GM18517 (cell line): Measurements from ENCODE around the gene PIMREG.

Experiments
- ATAC-seq: cut with Tn5 transposase; IDR thresholded peaks from one replicate; pipeline ENCODE4 v1.9.1; 2021; ENCODE audit warnings: mild to moderate bottlenecking, moderate library complexity; ENCODE audit not compliant: unreplicated experiment

The PIMREG gene

DNA sequence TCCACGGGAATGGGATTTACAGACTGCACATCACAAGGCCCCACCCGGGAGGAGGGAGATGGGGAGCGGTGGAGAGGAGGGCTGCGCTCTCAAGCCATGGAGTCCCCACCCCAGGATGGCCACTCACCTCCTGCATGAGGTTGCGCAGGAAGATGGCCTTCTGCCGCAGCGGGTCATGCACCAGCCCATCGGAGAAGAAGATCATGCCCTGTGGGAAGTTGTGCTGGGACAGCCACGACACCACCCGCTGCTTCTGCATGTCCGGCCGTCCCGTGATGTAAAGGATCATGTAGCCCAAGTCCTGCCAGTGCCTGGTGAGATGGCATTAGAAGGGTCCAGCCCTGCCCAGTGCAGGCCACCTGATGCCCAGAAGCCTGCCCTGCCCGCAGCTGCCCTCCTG is 17.0 kb downstream of the PIMREG start:
- no peak for ATAC-seq

DNA sequence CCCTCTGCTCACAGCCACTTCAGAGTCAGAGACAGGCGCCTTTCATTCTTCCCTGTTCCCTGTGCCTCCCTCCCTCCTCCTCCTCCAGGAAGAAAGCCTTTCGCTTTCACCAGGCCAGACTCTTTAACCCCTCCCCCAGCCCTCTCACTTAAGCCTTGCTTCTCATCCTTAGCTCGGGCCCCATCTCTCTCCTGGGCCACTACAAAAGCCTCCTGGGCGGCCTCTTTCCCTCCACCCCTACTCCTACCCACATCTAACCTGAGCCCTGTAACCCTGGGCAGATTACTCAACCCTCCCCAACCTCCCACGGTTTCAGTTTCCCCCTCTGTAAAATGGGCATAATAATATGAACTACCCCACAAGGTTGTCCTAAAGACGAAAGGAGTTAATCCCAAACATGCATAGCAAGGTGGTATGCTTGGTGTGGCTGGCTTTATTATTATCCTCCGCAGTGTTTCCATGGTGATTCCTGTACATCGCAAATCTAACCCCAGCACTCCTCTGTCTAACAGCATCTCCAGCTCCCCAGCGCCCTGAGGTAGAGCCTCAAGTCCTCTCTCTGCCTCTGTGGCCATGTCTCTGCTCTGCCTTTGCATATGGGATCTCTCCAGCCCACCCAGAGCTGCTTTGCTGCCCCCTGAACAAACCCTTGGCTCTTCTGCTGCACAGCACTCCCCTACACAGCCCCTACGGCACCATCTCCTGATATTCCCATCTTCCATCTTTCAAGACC is 17.7 kb downstream of the PIMREG start:
- no peak for ATAC-seq

GRCh38 chr17:6462692-6463091 is 18.4 kb downstream of the PIMREG start:
- no peak for ATAC-seq

GRCh38 chr17:6463616-6464445 is 19.6 kb downstream of the PIMREG start:
- ATAC-seq = no peak

DNA sequence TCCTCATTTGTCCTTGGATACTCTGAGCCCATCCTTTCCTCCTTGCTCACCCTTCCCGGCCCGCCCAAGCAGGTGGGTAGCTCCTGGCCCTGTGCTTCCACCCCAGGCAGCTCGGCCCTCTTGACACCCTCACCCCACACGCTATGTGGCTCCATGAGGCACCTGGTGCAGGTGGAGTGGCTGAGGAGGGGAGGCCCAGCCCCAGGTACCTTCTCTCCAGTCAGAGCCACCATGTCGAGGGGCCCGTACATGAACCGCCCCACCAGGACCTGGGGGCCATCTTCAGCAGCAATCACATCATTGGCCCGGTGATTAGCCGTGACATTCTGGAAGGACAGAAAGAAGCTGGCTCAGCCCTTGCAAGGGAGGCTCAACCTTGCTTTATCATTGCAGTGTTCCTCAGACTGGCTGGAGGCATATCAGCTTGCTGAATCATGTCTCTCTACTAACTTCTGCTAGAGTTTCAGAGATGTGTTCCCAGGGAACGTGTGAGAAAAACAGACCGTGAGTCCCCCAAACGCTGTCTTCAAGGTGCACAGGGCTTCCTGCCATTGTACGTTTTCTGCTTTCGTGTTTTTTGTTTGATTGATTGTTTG is 20.3 kb downstream of the PIMREG start:
- no peak for ATAC-seq

- ATAC-seq = no peak
Measured at GRCh38 chr17:6465206-6466003, 21.1 kb downstream of the PIMREG start.

DNA sequence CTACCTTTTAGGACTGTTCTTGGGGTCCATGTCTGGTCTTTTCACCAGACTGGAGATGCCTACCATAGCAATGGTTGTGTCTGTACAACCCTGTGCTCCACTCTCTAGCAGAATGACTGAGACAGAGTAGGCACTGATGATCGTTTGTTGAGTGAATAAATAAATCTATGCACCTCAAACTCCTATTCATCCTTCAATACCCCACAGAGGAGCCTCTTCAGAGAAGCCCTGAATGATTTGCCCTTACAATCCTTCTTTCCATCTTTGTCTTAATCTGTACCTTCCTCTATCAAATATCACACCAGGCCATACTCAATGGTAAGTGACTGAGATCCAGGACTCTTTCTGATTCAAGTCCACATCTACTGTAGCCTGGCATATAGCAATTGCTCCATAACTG is 23.3 kb downstream of the PIMREG start:
- ATAC-seq = no peak

DNA sequence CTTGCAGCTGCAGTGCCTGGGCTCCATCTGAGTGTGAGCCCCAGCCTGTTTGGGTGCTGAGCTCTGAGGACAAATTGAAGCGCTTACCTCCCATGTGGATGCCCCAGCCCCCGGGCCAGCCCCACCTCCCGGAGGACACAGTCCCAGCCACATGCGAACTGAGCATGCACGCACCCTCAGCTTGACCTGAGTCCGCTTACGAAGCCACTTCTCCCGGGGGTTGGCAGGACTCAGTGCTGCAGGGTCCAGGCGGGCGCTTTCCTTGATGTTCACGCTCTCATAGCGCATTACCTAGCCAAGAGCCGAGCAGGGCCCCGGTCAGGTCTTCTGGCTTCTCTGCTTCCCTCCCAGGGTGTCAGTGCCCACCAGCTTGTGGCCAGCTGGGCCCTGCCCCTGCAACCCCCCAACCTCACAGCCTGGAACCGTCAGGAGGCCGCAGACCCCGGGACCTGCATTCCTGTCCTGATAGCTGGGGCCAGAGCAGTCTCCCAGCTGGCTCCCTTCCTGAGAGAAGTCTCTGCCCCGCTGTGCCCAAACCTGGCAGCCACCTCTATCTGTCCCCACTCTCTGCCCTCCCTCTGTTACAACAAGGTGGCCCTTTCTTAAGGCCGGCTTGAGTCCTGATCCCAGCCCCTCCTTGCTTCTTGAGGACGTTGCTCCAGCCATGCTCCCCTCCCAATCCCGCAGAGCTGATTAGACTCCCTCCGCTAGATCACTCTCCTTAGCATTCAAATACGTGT is 24.0 kb downstream of the PIMREG start:
- ATAC-seq = no peak

DNA sequence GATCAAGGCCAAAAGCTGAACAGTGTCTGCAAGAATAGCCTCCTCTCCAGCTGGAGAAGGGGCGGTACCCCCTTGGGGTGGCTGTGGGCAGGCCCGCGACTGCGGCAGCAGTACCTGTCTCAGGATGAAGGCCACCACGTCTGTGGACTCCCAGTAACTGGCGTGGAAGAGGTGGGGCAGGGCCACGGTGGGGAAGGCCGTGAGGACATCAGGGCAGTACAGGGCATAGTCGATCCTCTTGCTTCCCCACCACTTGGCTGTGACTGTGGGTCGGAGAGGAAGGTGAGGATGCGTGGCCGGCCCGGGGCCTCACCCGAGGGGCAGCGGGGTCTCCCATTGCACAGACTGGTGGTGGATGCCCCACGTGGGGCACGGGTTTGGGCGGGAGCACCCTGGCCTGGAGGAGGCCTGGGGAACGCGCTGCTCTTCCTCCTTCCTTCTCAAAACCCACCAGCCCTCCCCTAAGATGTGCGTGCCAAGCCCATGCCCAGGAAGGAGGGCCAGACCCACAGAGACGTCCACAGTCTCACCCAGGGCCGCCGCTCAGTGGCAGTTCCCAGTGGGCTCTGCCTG is 26.0 kb downstream of the PIMREG start:
- no peak for ATAC-seq

DNA sequence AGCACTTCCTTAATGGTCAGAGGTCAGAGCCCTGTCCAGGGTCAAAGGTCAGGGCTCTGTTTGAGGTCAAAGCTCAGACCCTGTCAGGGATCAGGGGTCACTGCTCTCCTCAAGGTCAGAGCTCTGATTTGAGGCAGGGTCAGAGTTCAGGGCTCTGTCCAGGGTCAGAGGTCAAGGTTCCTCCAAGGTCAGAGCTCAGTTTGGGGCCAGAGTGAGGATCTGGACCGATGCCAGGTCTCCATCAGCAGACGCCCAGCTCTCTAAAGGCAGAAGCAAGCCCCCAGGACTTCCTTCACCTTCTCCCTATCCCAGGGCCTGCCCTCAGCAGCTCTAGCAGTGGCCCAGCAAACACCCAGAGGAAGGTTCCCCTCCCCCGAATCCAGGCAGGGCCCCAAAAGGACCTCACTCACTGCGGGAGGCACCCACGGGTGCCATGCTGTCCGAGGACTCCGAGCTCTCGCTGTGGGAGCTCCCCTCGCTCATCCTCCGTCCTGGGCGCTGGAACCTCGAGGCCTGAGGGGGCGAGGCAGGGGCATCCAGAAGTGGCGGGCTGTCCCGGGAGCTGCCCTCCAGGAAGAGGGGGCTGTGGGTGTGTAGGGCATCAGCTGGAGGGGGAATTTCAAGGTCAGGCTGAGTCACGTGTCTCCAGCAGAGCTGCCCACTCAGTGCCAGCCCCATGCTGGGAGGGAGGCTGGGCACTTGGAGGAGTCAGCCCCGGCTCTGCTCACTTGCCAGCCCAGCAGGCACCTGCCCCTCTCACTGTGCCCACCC is 26.7 kb downstream of the PIMREG start:
- ATAC-seq = no peak

GRCh38 chr17:6471531-6472465 is 27.5 kb downstream of the PIMREG start:
- ATAC-seq = no peak

GRCh38 chr17:6472517-6472916 is 28.3 kb downstream of the PIMREG start:
- ATAC-seq = no peak

GRCh38 chr17:6473128-6473767 is 29.0 kb downstream of the PIMREG start:
- no peak for ATAC-seq

- ATAC-seq = no peak
Measured at GRCh38 chr17:6474376-6474775, 30.1 kb downstream of the PIMREG start.

GRCh38 chr17:6474906-6475305 is 30.7 kb downstream of the PIMREG start:
- ATAC-seq = no peak

DNA sequence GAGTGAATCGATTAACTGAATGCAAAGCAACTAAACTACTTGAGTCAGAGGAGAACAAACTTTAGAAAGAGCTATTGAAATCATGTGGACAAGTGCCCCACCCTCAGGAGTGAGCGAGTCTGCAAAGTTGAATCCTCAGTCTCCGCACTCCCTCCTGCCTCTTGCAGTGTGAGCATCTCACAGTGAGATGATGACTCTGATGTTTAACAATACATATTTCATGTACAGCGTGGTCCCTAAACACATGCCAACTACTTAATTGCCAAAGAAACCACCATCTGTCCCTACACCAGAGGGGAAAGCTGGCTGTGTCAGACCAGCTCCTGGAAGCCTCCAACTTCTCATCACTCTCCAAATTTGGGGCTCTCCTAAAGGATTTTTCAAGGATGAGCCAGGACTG is 31.2 kb downstream of the PIMREG start:
- no peak for ATAC-seq

GRCh38 chr17:6476076-6476809 is 32.0 kb downstream of the PIMREG start:
- no peak for ATAC-seq
